Hepatocyte (in vitro differentiated cells): ENCODE measurements around the gene CHKB. TPM values are rescaled to one million over a fixed set of nuclear protein-coding genes. Genes with fewer than 3 reads are reported as not detected.

Source experiments
- DNase-seq: peaks from one replicate; pipeline ENCODE4 v3.0.0-alpha.2; 2016; ENCODE audit warnings: low spot score
- H2AFZ ChIP-seq: fragments of 200-600 bp; sonication (generic); 2 replicates; pipeline ENCODE4 v1.6.0; 2016; ENCODE audit warnings: antibody characterized with exemption, mild to moderate bottlenecking
- H3K27ac ChIP-seq: fragments of 200-600 bp; sonication (generic); 2 replicates; pipeline ENCODE4 v1.5.1; 2016; ENCODE audit warnings: mild to moderate bottlenecking
- H3K27me3 ChIP-seq: fragments of 200-600 bp; sonication (generic); 2 replicates; pipeline ENCODE4 v1.6.1; 2016
- H3K36me3 ChIP-seq: fragments of 200-600 bp; sonication (generic); replicated peaks from 2 replicates; pipeline ENCODE4 v1.5.1; 2016; ENCODE audit warnings: low read depth; ENCODE audit not compliant: insufficient read depth
- H3K4me1 ChIP-seq: fragments of 200-600 bp; sonication (generic); 2 replicates; pipeline ENCODE4 v1.5.1; 2016; ENCODE audit warnings: mild to moderate bottlenecking, moderate library complexity; ENCODE audit not compliant: insufficient read depth
- H3K4me2 ChIP-seq: fragments of 200-600 bp; sonication (generic); 2 replicates; pipeline ENCODE4 v1.6.0; 2016
- H3K4me3 ChIP-seq: fragments of 200-600 bp; sonication (generic); 2 replicates; pipeline ENCODE4 v1.5.1; 2016; ENCODE audit warnings: mild to moderate bottlenecking
- H3K79me2 ChIP-seq: fragments of 200-600 bp; sonication (generic); 2 replicates; pipeline ENCODE4 v1.6.0; 2017; ENCODE audit warnings: mild to moderate bottlenecking
- H3K9me2 ChIP-seq: fragments of 200-600 bp; sonication (generic); replicated peaks from 2 replicates; pipeline ENCODE4 v1.6.0; 2017; ENCODE audit warnings: mild to moderate bottlenecking; ENCODE audit not compliant: insufficient read depth
- H3K9me3 ChIP-seq: fragments of 200-600 bp; sonication (generic); 2 replicates; pipeline ENCODE4 v1.5.1; 2016; ENCODE audit warnings: low read depth, mild to moderate bottlenecking
- H4K20me1 ChIP-seq: fragments of 200-600 bp; sonication (generic); 2 replicates; pipeline ENCODE4 v1.6.0; 2016; ENCODE audit warnings: mild to moderate bottlenecking; ENCODE audit not compliant: insufficient read depth, poor library complexity, severe bottlenecking
- CTCF ChIP-seq: fragments of 200-600 bp; sonication (generic); IDR thresholded peaks from 2 replicates; pipeline ENCODE4 v1.5.1; 2016; ENCODE audit warnings: antibody characterized with exemption, mild to moderate bottlenecking; ENCODE audit not compliant: poor library complexity
- EZH2 ChIP-seq: fragments of 200-600 bp; sonication (generic); IDR thresholded peaks from 2 replicates; pipeline ENCODE4 v1.6.1; 2016; ENCODE audit warnings: antibody characterized with exemption, mild to moderate bottlenecking, borderline replicate concordance
- EZH2phosphoT487 ChIP-seq: fragments of 200-600 bp; sonication (generic); IDR thresholded peaks from one replicate; pipeline ENCODE4 v1.6.1; 2018; ENCODE audit warnings: antibody characterized with exemption, mild to moderate bottlenecking, low read depth, moderate library complexity; ENCODE audit not compliant: unreplicated experiment, severe bottlenecking
- WGBS: methylation state at CpG from one replicate; pipeline ENCODE4 v1.1.6; 2016; ENCODE audit warnings: low lambda C conversion rate; ENCODE audit errors: missing lambda C conversion rate; 5-methylcytosine and 5-hydroxymethylcytosine counted together
- polyA plus RNA-seq: library from polyadenylated mRNA; unstranded; fragments of >200 nt; fragmentation: Nextera tagmentation; extraction: Ambion mirVana; gene quantifications from 2 replicates; pipeline ENCODE4 v1.2.1, GENCODE V29; 2016
- total RNA-seq: library from RNA; depleted of rRNA; stranded (reverse); fragments of >200 nt; gene quantifications from 2 replicates; pipeline ENCODE4 v1.2.3, GENCODE V29; 2014

CHKB gene
- total and polyA plus RNA-seq, 2 experiments from 2014 or later = 54.9 to 89.7 TPM

GRCh38 chr22:50573491-50574382, 8.9 kb downstream of the CHKB start:
- 98% methylated on average over 26 of the region's 26 CpGs for WGBS
- Histone ChIP-seq H3K4me3 (no peak overlapping the region), H3K9me2 (no peaks in the 10 kb centered on the region), H3K27me3 (no peaks in the 10 kb centered on the region), H3K4me2 (no peak overlapping the region), H3K79me2 (no peaks in the 10 kb centered on the region), H3K27ac (no peak overlapping the region), H3K36me3 (no peaks in the 10 kb centered on the region), H2AFZ (no peak overlapping the region), H3K9me3 (no peaks in the 10 kb centered on the region), H3K4me1 (no peaks in the 10 kb centered on the region), H4K20me1 (peaks cover 3% of the 10 kb centered on the region)
- DNase-seq = no peak
- TF ChIP-seq EZH2 = no peak
- TF ChIP-seq CTCF = no peak
- no peak for TF ChIP-seq EZH2phosphoT487

GRCh38 chr22:50572965-50573364, 9.7 kb downstream of the CHKB start:
- DNase-seq = no peak
- Histone ChIP-seq H2AFZ (no peak overlapping the region), H3K27me3 (no peaks in the 10 kb centered on the region), H3K4me2 (no peak overlapping the region), H3K4me3 (no peak overlapping the region), H3K27ac (no peak overlapping the region), H3K9me3 (no peaks in the 10 kb centered on the region), H3K79me2 (no peaks in the 10 kb centered on the region), H3K9me2 (no peaks in the 10 kb centered on the region), H3K36me3 (no peaks in the 10 kb centered on the region), H4K20me1 (peaks cover 3% of the 10 kb centered on the region), H3K4me1 (no peaks in the 10 kb centered on the region)
- TF ChIP-seq CTCF (no peak), EZH2phosphoT487 (no peak), EZH2 (no peak)
- WGBS = 100% methylated on average over 8 of the region's 11 CpGs

- H3K9me3 ChIP-seq = no peaks in the 10 kb centered on the region
- no peak overlapping the region for H3K4me3 ChIP-seq
- 92% methylated on average over 26 of the region's 26 CpGs for WGBS
- TF ChIP-seq EZH2 (no peak), EZH2phosphoT487 (no peak), CTCF (no peak)
- H3K79me2 ChIP-seq = no peaks in the 10 kb centered on the region
- no peak for DNase-seq
- no peak overlapping the region for H2AFZ ChIP-seq
- H3K27ac ChIP-seq = no peak overlapping the region
- no peak overlapping the region for H3K4me2 ChIP-seq
- peaks cover 3% of the 10 kb centered on the region for H4K20me1 ChIP-seq
- H3K4me1 ChIP-seq = no peaks in the 10 kb centered on the region
- no peaks in the 10 kb centered on the region for H3K9me2 ChIP-seq
- H3K36me3 ChIP-seq = no peaks in the 10 kb centered on the region
- no peaks in the 10 kb centered on the region for H3K27me3 ChIP-seq
Measured at GRCh38 chr22:50571264-50572175, 11.1 kb downstream of the CHKB start.
